Kidney epithelial cell (primary cell): ENCODE measurements around the gene SPEM2. TPM values are rescaled to one million over a fixed set of nuclear protein-coding genes. Genes with fewer than 3 reads are reported as not detected.
A peak's percentile ranks its signal among the peaks of the same experiment; 100 is the strongest.

ENCODE experiments used
- DNase-seq: peaks from one replicate; pipeline ENCODE4 v3.0.0-alpha.2; 2010; ENCODE audit warnings: low read depth
- H3K27me3 ChIP-seq: 2 replicates; pipeline ENCODE4 v1.6.0; 2011; ENCODE audit warnings: low read length; ENCODE audit not compliant: control insufficient read depth, insufficient read depth
- H3K36me3 ChIP-seq: 2 replicates; pipeline ENCODE4 v1.5.1; 2011; ENCODE audit warnings: low read length; ENCODE audit not compliant: control insufficient read depth, insufficient read depth
- H3K4me3 ChIP-seq: 2 replicates; pipeline ENCODE4 v1.5.1; 2011; ENCODE audit warnings: low read depth, mild to moderate bottlenecking, control low read depth, low read length
- total RNA-seq: library from RNA; depleted of rRNA; stranded (reverse); fragments of >200 nt; gene quantifications from 2 replicates; pipeline ENCODE4 v1.2.3, GENCODE V29; 2015
- TF ChIP-seq, protein P1 (sequence below): IDR thresholded peaks from 2 replicates; pipeline ENCODE4 v1.5.1; 2011; ENCODE audit warnings: mild to moderate bottlenecking, moderate library complexity, low read length, control low read depth, inconsistent platforms; ENCODE audit not compliant: insufficient read depth, poor library complexity, severe bottlenecking

SPEM2 gene
- not detected in 2 replicates for total RNA-seq

DNA sequence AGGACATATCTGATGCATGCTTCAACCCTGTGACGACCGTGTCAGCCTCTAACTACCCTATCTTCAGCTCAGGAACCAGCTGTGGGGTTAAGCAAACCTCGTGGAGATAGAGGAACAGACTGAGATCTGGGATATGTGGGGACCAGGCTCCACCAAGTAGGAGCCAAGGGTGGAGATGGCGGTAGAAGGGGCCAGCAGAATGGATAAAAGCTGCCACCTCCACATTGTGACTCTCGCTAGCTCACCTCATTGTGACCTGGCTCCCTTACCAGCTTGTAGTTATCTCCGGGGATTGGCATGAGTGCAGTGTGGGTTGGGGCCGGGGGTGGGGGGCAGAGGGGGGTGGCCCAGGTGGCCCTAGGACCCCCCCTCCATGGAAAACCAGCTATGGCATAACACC, at the start of gene SPEM2:
Gene SPEM2, plus strand, starts transcription at position 301 of the 400 bp plus-strand sequence. Its CDS starts 73 bp downstream, at position 374.
- no peaks in the 10 kb centered on the region for H3K27me3 ChIP-seq
- no peak within 1 kb of the TSS for H3K4me3 ChIP-seq
- H3K36me3 ChIP-seq: no peaks in the 10 kb centered on the region
- TF ChIP-seq, protein P1, sequence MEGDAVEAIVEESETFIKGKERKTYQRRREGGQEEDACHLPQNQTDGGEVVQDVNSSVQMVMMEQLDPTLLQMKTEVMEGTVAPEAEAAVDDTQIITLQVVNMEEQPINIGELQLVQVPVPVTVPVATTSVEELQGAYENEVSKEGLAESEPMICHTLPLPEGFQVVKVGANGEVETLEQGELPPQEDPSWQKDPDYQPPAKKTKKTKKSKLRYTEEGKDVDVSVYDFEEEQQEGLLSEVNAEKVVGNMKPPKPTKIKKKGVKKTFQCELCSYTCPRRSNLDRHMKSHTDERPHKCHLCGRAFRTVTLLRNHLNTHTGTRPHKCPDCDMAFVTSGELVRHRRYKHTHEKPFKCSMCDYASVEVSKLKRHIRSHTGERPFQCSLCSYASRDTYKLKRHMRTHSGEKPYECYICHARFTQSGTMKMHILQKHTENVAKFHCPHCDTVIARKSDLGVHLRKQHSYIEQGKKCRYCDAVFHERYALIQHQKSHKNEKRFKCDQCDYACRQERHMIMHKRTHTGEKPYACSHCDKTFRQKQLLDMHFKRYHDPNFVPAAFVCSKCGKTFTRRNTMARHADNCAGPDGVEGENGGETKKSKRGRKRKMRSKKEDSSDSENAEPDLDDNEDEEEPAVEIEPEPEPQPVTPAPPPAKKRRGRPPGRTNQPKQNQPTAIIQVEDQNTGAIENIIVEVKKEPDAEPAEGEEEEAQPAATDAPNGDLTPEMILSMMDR: no peak
- DNase-seq: no peak

DNA sequence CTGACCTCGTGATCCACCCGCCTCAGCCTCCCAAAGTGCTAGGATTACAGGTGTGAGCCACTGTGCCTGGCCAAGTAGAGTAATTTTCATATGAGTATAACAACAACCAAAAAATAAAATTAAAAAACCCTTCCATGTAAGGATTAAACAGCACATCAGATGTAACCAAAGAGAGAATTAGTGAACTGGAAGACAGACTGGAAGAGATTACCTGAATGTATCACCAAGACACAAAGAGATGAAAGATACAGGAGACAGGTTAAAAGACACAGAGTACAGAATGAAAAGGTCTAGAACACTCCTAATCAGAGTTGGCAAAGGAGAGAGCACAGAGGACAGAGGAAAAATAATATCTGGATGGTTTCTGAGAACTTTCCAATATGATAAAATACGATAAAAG, 46.3 kb upstream of the SPEM2 start:
- no peak for DNase-seq
- TF ChIP-seq, protein P1: no peak
- H3K27me3 ChIP-seq: no peaks in the 10 kb centered on the region
- no peaks in the 10 kb centered on the region for H3K36me3 ChIP-seq
- H3K4me3 ChIP-seq: no peak overlapping the region

DNA sequence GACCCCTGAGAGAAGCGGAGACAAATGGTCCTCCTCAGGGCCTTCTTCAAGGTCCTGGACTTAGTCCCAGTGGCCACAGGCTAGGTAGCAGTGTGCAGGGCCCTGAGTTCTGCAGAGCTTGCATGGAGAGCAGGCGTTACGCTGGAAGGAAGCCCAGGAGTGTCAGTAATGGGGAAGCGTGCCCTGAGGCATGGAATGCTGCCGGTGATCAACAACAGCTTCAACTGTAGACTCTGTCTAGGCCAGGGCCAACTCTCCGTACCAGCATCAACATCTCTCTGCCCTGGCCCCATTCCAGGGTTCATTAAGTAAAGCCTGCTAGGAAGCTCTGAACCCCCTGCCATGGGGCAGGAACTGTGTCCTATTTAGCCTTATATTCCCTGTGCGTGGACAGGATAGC, 45.1 kb upstream of the SPEM2 start:
- peak overlapping the region; percentile 53 for H3K4me3 ChIP-seq
- TF ChIP-seq, protein P1: no peak
- H3K27me3 ChIP-seq: no peaks in the 10 kb centered on the region

DNA sequence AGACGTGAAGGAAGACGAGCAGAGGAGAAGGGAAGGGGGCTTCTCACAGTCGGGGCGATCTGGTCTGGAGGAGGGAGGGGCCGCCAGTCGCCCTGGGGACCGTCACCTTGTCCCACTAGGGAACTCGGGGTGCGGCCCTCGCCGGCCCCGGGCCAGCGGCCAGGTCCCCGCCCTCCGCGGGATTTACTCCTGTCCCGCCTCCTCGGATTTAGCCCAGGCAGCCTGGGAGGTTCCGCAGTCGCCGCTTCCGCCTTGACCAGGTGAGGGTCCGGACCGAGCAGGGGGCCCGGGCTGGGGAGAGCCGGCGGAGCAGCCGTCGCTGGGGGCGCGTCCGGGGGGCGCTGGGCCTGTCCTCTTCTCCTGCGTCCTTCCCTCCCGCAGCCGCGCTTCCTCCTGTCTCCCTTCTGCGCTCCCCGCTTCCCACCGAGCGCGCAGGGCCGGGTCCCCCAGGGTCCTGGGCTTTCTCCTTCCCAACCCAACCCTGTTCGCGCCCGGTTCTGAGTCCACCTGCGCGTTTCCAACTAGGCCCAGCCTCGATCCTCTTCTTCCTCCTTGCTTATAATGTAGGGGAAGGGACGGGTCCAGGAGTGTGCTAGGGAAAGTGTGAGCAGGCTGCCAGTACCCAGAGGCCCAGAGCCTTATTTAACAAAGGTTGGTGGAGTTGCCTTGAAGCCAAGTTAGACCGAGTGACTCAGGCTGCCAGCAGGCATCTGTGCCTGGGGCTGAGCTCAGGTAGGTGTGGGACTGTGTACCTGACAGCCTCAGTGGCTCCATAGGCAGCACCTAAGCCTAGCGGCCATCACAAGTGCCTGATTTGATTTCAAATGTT, 44.3 kb upstream of the SPEM2 start, which contains the start of gene TNK1:
Gene TNK1, plus strand, starts transcription at position 235 of the 829 bp plus-strand sequence. CDS start 1,838 bp downstream, outside the sequence.
- H3K27me3 ChIP-seq: no peaks in the 10 kb centered on the region
- DNase-seq: no peak
- H3K36me3 ChIP-seq: no peaks in the 10 kb centered on the region
- TF ChIP-seq, protein P1: no peak
- H3K4me3 ChIP-seq: peak within 1 kb of the TSS; percentile 53

More for the DNA sequence above, 45.1 kb upstream of the SPEM2 start:
- DNase-seq: no peak
- H3K36me3 ChIP-seq: no peaks in the 10 kb centered on the region

DNA sequence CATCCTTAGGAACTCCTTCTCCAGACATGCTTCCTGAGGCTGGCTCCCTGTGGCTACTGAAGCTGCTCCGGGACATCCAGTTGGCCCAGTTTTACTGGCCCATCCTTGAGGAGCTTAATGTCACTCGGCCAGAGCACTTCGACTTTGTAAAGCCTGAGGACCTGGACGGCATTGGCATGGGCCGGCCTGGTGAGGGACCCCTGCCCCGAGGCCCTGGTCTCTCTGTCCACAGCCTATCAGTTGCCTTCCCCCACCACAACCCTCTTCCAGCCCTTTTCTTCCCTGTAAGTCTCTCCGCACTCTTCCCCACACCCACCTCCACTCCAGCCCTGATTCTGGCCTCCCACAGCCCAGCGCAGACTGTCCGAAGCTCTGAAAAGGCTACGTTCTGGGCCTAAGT, 42.5 kb upstream of the SPEM2 start:
- H3K4me3 ChIP-seq: no peak overlapping the region
- H3K36me3 ChIP-seq: no peaks in the 10 kb centered on the region
- no peak for DNase-seq
- no peaks in the 10 kb centered on the region for H3K27me3 ChIP-seq
- TF ChIP-seq, protein P1: no peak

DNA sequence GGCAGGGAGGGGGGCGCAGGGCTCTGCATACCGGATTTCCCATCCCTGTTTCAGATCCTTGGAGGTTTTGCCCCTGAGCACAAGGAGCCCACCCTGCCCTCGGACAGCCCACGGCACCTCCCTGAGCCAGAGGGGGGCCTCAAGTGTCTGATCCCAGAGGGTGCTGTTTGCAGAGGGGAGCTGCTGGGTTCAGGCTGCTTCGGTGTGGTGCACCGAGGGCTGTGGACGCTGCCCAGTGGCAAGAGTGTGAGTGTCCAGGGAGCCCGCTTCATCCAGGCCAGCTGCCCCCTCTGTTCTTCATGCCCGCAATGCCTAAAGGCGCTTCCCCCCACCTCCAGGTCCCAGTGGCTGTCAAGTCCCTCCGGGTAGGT, 42.1 kb upstream of the SPEM2 start:
- H3K27me3 ChIP-seq: no peaks in the 10 kb centered on the region
- H3K4me3 ChIP-seq: no peak overlapping the region
- no peak for DNase-seq
- TF ChIP-seq, protein P1: no peak
- H3K36me3 ChIP-seq: no peaks in the 10 kb centered on the region
